ENCODE results near the gene TMEM204.

TMEM204 gene

GRCh38 chr16:1499756-1500464 is 33.6 kb upstream of the TMEM204 start:
- DNase-seq (ENCODE audit: low spot score): no peak

- DNase-seq (ENCODE audit: low spot score): no peak
These were observed 32.9 kb upstream of the TMEM204 start for GRCh38 chr16:1500465-1501150.

- DNase-seq (ENCODE audit: low spot score): no peak
These were observed 31.8 kb upstream of the TMEM204 start for GRCh38 chr16:1501630-1502029.

- no peak for DNase-seq (ENCODE audit: low spot score)
These were observed 31.1 kb upstream of the TMEM204 start for GRCh38 chr16:1502092-1503004.

GRCh38 chr16:1503110-1503955 is 30.1 kb upstream of the TMEM204 start:
- no peak for DNase-seq (ENCODE audit: low spot score)

- no peak for DNase-seq (ENCODE audit: low spot score)
These were observed 28.2 kb upstream of the TMEM204 start for GRCh38 chr16:1505073-1505844.

GRCh38 chr16:1505912-1506311 is 27.6 kb upstream of the TMEM204 start:
- no peak for DNase-seq (ENCODE audit: low spot score)

- no peak for DNase-seq (ENCODE audit: low spot score)
These were observed 26.8 kb upstream of the TMEM204 start for GRCh38 chr16:1506494-1507213.

GRCh38 chr16:1508494-1509187 is 24.8 kb upstream of the TMEM204 start:
- DNase-seq (ENCODE audit: low spot score): no peak

GRCh38 chr16:1509307-1510221 is 23.9 kb upstream of the TMEM204 start:
- no peak for DNase-seq (ENCODE audit: low spot score)

GRCh38 chr16:1510272-1510671 is 23.2 kb upstream of the TMEM204 start:
- DNase-seq (ENCODE audit: low spot score): no peak

GRCh38 chr16:1510941-1511351 is 22.5 kb upstream of the TMEM204 start:
- DNase-seq (ENCODE audit: low spot score): no peak

- DNase-seq (ENCODE audit: low spot score): no peak
These were observed 21.6 kb upstream of the TMEM204 start for GRCh38 chr16:1511662-1512569.

- no peak for DNase-seq (ENCODE audit: low spot score)
These were observed 20.7 kb upstream of the TMEM204 start for GRCh38 chr16:1512774-1513173.

GRCh38 chr16:1514507-1514906 is 19.0 kb upstream of the TMEM204 start:
- no peak for DNase-seq (ENCODE audit: low spot score)

- no peak for DNase-seq (ENCODE audit: low spot score)
These were observed 14.8 kb upstream of the TMEM204 start for GRCh38 chr16:1518626-1519135.

GRCh38 chr16:1519831-1520230 is 13.6 kb upstream of the TMEM204 start:
- DNase-seq (ENCODE audit: low spot score): no peak

Measured in HuH-7.5 (cell line).